ENCODE data around the gene FAM229A. TPM values are rescaled to one million over a fixed set of nuclear protein-coding genes. Genes with fewer than 3 reads are reported as not detected.

The FAM229A gene
- total and polyA plus RNA-seq, 9 of the 15 experiments (the other 6 are each of a cell fraction or from before 2014, with no cell fraction given), result 0.04 to 21.6 (median 7.4) TPM

GRCh38 chr1:32334274-32334861 lies 27.9 kb downstream of the FAM229A start (continued):
- TF ChIP-seq ZFP30 (CRISPR knock-in tag; IDR thresholded peaks at IDR 0.05; ENCODE audit: borderline replicate concordance) (no peak), CEBPB (tag; IDR thresholded peaks at IDR 0.05) (no peak), GABPB1 (CRISPR knock-in tag; IDR thresholded peaks at IDR 0.05) (peak; percentile 8; the same call in 1 of the 2 replicates), STAG1 (CRISPR knock-in tag; IDR thresholded peaks at IDR 0.05; ENCODE audit: borderline replicate concordance) (no peak), ATF7 (IDR thresholded peaks at IDR 0.05) (no peak), MED1 (CRISPR knock-in tag; IDR thresholded peaks at IDR 0.05; ENCODE audit: borderline replicate concordance) (0 out of 2 replicates have a peak, but pooled peaks have one; percentile 21), ZBTB11 (CRISPR knock-in tag; IDR thresholded peaks at IDR 0.05) (no peak), ZNF584 (CRISPR knock-in tag; IDR thresholded peaks at IDR 0.05; ENCODE audit: low read depth) (no peak), THRB (CRISPR knock-in tag; conservative IDR thresholded peaks at IDR 0.05) (no peak), TOE1 (IDR thresholded peaks at IDR 0.05; ENCODE audit: borderline replicate concordance) (no peak), TOE1 (CRISPR knock-in tag; IDR thresholded peaks at IDR 0.05; ENCODE audit: borderline replicate concordance, low read depth) (no peak), HDAC8 (tag; IDR thresholded peaks at IDR 0.05) (no peak), ZNF696 (CRISPR knock-in tag; conservative IDR thresholded peaks at IDR 0.05) (no peak), MLLT1 (IDR thresholded peaks at IDR 0.05) (no peak), ILK (tag; IDR thresholded peaks at IDR 0.05; ENCODE audit: borderline replicate concordance, low read depth) (no peak), ZMIZ1 (IDR thresholded peaks at IDR 0.05; ENCODE audit: low read depth in 2 of 2, low read length in 2 of 2) (no peak), RFX1 (IDR thresholded peaks at IDR 0.05) (no peak), PML (IDR thresholded peaks at IDR 0.05; ENCODE audit: low read length) (no peak)

Data from K562 (cell line).